D341Med (cell line): Measurements from ENCODE around the gene SCN10A.

Source experiments
- DNase-seq: peaks from one replicate; pipeline ENCODE4 v3.0.0; 2012; ENCODE audit warnings: low spot score

SCN10A gene

DNA sequence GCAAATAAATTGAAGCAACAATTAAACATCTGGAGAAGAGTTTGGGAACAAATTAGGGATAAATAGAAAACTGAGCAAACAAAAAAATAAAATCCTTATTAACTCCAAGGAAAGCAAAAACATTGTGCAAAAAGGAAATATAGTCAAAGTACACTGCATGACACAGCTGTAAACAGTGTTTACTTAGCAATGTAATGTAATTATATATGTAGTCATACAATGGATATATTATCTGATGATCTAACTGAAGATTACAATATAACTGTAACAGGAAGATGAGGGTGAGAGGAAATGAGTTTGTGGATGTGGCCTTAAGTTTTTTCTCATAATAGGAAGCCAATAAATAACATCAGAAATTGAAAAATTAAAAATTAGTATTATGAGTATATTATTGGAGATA is 42.5 kb downstream of the SCN10A start:
- no peak for DNase-seq

DNA sequence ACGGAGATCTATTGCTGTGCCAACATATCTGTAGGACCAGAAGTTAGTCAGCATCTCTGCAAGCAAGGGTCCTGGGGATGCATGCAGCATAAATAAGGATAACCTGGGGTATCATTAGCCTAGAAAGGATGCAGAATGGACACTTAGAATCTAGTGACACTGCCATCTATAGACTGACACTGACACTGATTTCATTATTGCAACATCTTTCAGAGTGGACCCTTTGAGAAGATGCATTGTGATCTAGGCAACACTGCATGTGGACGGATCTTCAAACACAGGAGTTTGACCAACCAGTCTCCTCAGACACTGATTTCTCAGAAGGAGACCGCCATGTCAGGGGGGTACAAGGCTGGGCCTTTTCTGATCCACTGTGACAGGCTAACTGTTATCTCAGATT is 52.4 kb downstream of the SCN10A start:
- DNase-seq: no peak

DNA sequence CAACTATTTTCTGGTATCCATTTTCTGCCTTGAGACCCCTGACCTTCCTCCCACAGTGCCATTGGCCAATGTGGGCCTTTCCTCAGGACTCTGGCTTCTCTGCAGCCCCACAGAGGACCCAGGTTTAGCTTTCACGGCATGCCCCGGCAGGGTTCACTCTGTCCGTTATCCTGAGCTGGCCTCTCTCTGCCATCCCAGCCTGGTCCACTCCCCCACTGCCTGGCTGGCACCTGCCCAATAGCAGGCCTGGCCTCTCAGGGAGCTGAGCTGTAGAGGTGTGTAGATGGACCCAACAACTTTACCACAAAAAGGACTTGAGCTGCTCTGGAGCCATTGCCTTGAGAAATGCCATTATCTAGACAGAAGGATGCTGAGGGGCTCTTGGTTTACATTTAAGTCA is 57.5 kb downstream of the SCN10A start:
- no peak for DNase-seq

DNA sequence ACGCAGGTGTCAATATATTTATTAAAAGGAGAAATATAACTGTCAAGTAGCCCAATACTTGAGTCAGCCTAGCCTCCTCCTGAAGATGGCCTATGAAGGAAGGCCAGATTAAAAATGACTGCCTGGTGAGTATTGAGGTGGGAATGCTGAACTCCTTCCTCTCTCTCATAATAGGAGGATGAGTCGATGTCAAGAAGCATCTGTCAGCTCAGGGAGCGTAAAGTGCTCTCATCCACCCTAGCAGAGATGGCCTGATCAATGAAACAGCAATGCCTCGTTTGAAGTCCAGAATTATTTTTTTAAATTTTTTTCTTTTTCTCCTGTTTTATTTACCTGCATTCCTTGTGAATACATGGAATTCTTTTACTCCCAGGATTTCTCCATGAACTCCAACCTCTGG is 58.3 kb downstream of the SCN10A start:
- no peak for DNase-seq

DNA sequence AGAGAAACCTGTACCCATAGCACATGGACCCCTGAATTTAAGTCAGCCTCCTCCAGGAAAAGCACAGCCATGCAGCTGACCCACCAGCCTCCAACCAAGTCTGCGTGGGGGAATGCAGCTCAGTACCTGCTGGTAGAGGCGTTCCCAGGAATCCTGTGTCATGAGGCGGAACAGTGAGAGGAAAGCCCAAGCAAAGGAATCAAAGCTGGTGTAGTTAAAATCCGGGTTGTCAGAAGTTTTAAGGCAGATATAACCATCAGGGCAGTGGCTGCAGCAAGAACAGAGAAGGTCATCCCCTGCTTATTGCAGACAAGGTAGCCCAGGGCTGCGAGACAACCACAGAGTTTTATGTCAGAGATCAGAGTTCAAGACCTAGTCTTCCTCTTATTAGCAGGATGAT is 59.1 kb downstream of the SCN10A start:
- no peak for DNase-seq

DNA sequence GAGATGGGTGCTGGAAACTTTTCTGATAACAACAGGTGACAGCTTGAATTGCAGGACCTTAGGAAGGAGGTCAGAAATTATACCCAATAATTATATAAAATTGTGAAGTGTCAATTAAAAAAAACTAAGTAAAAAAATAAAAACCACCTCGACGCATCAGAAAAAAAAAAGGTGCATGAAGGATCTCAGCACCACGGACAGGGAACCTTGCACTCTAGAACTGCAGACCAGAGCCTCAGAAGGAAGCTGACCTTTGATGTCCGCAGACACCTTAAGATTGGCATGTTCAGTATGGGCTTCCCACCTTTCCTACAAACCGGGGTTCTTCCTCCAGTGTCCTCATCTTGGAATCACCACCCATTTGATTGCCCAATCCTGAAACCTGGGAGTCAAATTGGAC is 60.9 kb downstream of the SCN10A start:
- DNase-seq: no peak

DNA sequence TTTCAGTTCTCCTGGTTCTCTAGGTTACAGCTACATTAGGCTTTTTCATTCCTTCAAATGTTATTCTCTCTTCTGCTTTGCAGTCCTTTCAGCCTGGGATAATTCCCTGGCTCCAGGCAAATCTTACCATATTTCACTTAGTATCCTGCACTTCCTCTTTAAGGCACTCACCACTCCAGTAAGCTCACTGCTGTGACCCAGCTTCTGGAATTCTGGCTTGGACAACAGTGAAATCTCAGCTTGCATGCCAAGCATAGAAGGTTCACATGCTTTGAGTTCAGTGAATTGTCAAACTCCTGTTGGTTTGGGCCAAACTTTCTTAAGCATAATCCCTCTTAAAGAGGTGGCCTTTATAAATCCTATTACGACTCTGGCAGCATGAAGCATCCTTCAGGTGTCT is 69.4 kb downstream of the SCN10A start:
- DNase-seq: no peak

DNA sequence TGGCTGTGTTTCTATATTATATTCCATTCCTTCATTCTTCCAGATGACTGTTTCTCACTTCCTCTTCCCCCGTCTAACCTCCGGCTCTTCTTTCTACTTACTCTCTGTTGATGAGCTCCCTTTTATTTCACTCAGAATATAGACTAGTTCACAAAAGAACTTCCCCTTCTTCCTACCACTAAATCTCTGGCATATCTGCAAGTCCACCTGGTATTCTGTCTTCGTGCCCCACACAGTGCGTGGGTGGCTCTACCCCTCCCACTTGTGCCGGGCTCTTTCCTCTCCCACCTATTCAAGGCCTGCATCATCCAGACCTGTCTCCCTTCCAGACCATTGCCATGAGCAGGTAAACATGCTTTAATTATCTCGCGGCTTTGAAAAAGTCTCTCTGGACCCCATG is 73.0 kb downstream of the SCN10A start:
- DNase-seq: no peak

DNA sequence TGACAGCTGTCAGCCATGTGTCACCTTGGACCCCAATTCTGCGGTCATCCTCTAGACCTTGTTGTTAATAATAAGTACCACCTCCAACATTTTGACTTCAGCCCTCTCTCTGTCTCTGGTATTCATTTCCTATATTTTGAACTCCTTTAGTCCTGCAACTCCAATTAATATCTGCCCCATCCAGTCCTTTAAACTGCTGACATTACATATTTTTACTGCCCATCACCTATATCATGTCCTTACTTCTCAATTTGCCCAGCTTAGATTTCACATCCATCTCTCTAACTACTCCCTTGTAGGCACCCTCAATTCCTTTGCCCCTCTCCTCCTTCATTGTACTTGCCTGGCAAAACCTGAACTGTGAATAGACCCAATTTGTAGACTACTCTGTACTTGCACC is 73.5 kb downstream of the SCN10A start:
- DNase-seq: no peak

DNA sequence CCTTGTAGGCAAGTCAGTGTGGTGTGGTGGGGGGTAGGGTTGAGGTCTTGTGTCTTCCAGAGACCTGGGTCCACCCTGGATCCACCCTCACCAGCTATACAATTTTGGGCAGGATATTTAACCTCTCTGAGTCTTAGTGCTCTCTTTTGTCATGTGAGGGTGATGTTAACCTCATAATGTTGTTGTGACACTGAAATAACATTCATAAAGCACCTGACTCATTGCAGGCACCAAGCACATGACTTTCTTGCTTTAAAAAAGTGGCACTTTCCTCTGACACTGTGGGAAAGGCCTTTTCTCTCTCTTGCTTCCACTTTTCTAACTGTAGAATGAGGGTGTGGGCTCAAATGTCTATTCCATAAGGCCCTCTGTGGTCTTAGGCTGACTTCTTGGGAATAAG is 75.5 kb downstream of the SCN10A start:
- no peak for DNase-seq

DNA sequence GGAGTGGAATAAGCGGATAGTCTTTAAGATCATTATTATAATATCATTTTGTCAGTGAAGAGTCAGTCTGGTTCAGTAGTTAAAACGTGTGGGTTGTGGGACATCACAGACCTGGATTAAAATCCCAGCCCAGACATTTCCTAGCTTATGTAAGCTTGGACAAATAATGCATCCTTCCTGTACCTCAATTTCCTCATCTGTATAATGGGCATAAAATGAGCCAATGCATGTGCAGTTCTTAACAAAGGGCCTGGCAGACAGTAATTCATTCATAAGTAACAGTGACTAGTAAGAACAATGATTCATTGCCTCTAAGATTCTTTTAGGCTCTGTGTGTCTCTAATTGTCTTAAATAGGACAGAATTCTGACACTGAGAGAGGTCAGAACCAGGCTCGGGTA is 76.1 kb downstream of the SCN10A start:
- no peak for DNase-seq

DNA sequence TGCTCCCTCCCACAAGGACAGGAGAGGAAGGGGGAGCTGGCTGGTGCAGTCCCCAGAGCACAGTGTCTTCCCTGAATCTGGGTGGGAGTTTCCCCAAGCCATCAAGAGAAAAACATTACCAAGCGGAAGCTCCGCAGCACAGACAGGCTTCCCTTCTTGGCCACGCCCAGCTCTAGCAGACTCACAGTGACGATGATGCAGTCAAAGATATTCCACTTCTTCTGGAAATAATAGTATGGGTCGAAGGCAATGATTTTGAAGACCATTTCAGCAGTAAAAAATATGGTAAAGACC is 76.7 kb downstream of the SCN10A start:
- no peak for DNase-seq

DNA sequence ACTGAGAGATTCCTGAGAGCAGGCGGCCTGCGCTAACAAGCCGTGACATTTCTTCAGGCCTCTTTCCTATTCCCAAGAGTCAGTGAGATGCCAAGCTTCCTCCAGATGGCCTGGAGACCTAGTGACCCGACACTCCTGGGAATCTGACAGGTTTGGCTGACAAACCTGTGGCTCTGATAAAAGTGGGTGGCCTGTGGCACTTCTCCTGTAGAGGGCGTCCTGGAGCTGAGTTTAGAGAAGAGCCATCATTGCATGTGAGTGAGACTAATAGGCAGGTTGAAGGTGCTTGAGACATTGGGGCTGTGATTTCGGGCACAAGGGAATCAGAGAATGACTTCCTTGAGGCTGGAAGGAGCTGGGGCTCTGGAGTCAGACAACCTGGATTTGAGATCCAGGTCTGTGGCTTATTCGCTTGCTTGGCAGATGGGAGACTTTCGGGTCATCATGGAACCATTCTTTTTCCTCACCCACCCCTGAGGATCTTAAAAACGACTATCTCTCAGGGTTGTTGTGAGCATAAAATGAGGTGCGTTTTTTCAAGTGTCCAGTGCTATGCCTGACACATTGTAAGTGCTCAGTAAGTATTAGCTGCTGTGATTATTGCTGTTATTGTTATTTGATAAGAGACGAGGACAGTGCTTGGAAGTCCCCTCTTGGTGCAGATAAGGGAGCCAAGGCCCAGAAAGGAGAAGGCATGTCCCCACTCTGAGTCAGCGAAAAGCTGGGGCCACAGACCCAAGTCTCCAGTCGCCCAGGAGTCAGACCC is 77.2 kb downstream of the SCN10A start:
- peak; percentile 68 for DNase-seq

DNA sequence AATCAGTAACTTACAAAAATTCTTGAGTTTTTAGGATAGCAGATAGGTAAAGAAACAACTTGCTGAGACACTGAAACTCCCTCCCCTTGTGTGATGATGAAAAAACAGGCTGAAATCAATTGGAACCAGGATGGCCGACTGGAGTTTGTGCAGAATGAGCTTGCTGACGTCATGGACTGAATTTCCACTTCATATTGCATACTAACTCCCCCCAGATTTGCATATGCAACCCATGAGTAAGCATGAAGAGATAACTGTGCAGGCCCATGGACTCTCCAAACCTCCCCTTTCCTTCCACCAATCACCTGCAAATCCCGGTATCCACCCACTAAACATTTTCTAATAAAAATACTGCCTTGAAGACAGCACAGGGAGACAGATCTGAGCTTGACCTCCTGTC is 84.5 kb downstream of the SCN10A start:
- DNase-seq: no peak

DNA sequence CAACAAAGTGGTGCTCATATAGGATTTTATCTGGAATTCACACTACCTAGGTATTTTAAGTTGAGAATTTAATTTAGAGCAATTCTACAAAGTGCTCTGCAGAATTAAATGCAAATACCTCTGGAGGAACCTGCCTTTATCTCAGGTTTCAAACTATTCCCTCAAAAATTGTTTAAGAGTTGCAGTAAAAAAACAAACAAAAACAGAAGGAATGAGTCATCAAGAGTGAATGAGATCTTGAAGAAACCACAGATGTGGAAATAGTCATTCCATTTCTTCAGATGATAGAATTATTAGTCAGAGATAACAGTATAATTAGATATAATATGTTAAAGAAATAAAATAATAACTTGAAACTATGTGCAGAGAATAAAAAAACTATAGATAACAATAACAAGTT is 85.7 kb downstream of the SCN10A start:
- no peak for DNase-seq

DNA sequence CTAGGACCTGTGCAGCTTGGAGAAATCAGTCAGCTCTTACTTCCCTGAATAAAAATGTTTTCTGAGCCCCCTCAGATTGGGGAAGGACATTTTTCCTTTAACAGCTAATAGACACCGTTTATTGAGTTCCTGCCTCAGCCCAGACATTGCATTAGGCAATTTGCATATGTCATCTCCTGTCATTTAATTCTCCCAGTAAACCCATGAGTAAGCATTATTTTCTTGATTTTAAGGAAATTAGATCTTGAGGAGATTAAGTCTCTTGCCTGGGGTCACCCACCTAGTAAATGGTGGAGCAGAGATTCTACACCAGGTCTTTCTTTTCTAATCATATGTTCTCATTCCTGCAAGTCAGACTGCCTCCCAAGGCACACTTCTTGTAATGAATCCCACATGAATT is 88.0 kb downstream of the SCN10A start:
- no peak for DNase-seq

DNA sequence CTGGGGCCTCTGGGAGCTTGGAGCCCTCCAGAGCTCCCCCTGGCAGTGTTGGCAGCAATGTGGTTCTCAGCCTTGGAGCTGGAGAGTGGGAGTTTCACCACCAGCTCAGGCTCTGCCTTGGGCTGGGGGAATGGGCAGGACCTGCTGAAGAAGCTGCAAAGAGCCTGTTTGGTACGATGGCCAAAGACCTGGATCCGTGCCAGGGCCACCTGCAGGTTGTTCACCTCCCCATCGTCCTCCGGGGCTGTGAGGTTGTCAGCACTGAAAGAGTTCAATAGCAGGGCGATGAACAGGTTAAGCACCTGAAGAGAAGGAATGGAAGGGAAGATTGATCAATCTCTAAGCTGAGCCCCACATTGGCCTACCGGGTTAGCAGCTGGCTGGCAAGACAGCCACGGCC is 89.3 kb downstream of the SCN10A start:
- DNase-seq: no peak

DNA sequence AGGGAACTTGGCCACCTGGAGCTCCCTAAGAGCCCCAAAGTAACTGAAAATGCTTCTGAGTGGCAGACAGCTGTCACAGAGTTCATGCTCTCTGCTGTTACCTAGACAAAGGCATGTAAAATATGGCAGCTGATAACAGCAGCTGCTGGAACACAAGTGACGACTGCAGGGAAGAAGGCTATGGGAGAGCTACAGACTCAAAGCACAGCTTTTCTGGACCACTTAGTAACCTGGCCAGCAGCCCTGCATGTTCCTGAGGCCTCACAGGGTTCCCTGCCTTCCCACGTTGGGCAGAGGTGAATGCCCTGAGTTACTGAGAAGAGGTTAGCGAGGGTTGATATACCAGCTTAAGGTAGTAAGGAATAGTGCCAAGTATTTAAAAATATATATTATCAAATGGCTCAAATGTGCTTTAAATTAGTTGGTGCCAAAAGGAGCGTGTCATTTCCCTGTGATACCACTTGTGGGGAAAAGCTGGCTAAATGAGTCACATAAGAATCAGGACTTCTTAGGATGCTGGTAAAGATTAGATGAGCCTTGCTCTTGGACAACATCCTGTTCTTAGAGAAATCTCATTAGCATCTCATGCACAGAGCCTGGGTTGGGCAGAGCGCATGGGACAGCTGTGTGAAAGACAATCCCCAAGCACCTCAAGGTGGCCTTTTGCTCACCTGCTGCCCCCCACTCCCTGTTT is 90.1 kb downstream of the SCN10A start:
- no peak for DNase-seq

DNA sequence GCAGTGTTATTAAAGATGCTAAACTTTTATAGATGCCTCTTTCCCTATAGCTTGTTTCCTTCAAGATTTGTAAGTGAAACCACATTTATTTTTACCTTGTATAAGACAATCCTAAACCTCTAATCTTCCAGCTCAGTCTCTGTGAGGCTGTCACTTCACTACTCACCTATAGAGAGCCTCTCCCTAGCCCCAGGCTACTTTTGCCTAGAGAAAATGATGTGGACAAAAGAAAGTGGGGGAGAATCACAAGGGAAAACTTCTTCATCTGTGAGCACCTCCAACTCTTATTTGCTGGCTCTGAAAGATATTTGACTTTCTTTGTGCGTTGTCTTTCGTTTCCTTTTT is 91.7 kb downstream of the SCN10A start:
- no peak for DNase-seq

DNA sequence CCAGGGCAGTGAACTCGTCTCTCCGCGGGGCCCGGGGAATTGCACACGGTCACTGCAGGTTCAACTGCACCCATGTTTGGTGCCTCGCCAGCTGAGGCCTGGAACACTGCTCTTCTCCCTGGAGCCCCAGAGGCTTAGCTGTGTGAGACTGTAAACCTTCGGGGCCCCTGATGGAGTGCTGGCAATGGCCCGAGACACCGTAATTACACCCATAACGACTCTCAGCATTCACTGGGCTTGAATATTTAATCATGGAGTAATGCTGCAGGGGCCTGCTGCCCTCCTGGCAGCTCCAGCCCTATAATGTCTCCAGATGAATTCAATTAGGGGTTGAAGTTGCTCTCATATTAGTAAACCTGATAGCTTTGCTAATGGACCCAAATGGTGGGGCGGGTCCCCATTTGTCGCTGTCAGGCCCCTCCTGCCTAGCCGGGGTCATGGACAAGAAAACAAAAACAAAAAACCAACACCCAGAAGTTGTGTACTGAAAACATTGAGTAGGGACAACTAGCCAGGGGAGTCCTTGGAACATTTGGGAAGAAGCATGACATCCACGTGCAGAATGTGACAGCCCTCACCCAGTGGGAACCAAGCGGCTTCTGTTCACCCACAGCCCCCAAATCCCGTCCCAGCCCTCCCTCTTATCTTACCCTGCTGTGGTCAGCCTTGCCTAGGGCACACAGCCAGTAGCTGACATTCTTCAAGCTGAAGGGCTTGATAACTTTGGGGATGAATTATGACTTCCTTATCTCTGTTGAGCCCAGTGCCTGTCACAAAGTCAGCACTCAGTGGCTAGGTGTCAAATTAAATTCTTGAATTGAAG is 92.2 kb downstream of the SCN10A start:
- DNase-seq: no peak

DNA sequence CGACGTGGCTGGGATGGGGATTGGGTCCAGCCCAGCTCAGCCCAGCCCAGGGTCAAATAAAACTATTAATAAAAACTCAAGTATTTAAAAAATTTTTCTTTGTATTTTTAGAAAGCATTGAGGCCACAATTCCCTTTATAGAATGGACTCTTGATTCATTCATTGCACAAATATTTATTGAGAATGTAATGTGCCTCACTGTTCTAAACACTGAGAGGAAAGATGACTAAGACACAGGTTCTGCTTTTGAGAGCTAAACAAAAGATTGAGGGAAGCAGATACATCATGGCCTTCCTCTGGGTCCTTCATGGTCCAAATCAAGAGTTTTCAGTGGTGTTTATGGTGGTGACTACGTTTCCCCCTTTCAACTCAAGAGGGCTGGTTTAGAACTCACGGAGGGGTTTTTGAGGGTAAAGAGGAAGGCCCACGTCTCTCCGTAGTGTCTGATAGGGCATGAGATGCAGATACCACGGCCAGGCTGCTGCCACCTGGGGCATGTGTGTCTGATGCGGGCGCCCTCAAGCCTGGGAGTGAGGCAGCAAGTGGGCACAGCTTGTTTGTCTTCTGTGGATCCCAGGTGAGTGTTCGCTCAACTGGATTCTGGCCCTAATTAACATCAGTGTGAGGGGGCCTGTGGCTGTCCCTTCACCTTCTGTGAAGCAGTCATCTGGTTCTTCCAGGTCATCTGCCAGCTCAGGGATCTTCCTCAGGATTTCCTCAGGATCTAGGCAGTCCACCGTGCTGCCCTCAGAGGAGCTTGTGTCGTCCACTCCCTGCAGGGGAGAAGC is 93.0 kb downstream of the SCN10A start:
- DNase-seq: no peak

DNA sequence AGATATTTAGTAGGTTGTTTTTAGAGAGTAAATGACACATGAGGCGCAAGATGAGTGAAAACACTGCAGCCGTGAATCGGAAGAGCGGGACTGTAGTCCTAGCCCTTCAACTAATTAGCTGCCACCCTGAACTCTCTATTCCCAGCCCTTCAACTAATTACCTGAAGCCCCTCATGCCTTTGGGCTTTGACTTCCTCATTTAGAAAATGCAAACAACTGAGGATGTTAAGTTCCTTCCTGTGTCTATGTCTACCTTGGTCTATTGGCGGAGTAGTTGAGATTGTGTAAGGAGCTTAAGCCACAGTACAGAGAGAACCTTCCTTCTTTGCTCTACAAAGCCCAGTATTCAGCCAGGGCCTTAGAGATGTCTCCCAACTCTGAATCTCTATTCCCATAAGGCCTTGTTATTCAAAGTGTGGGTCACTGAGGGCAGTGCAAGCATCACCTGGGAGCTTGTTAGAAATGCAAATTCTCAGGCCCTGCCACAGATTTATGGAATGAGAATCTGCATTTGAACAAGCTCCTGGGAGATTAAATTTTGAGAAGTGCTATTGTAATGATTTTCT is 94.7 kb downstream of the SCN10A start:
- no peak for DNase-seq
